HEK293 (cell line): Measurements from ENCODE around the gene ELAVL1.

ENCODE experiments used
- BCL11A ChIP-seq: fragments of 450-650 bp; formaldehyde crosslinking; IDR thresholded peaks from 2 replicates; pipeline ENCODE4 v1.5.1; 2016; ENCODE audit warnings: low read depth, missing biosample characterization, missing genetic modification characterization
- EGR2 ChIP-seq: fragments of 450-650 bp; formaldehyde crosslinking; IDR thresholded peaks from 2 replicates; pipeline ENCODE4 v1.5.1; 2016; ENCODE audit warnings: low read depth, missing biosample characterization, missing genetic modification characterization
- FEZF1 ChIP-seq: fragments of 450-650 bp; formaldehyde crosslinking; IDR thresholded peaks from 2 replicates; pipeline ENCODE4 v1.5.1; 2016; ENCODE audit warnings: missing biosample characterization, missing genetic modification characterization
- KLF8 ChIP-seq: fragments of 450-650 bp; formaldehyde crosslinking; IDR thresholded peaks from 2 replicates; pipeline ENCODE4 v1.5.1; 2016; ENCODE audit warnings: missing biosample characterization, missing genetic modification characterization
- MEIS1 ChIP-seq: sonication (generic); formaldehyde crosslinking; IDR thresholded peaks from 2 replicates; pipeline ENCODE4 v1.8.1; 2022; ENCODE audit warnings: missing genetic modification reagents, mild to moderate bottlenecking, borderline replicate concordance
- SCRT2 ChIP-seq: fragments of 450-650 bp; formaldehyde crosslinking; IDR thresholded peaks from 2 replicates; pipeline ENCODE4 v1.5.1; 2016; ENCODE audit warnings: missing biosample characterization, missing genetic modification characterization
- ZBTB20 ChIP-seq: fragments of 450-650 bp; formaldehyde crosslinking; IDR thresholded peaks from 2 replicates; pipeline ENCODE4 v1.5.1; 2016; ENCODE audit warnings: missing biosample characterization, missing genetic modification characterization
- ZBTB26 ChIP-seq: fragments of 450-650 bp; formaldehyde crosslinking; optimal IDR thresholded peaks from 2 replicates; pipeline ENCODE3; 2016; ENCODE audit warnings: missing biosample characterization, mild to moderate bottlenecking, missing genetic modification characterization
- ZBTB48 ChIP-seq: fragments of 450-650 bp; formaldehyde crosslinking; IDR thresholded peaks from 2 replicates; pipeline ENCODE4 v1.5.1; 2016; ENCODE audit warnings: missing biosample characterization, missing genetic modification characterization
- ZEB2 ChIP-seq: fragments of 450-650 bp; formaldehyde crosslinking; IDR thresholded peaks from 2 replicates; pipeline ENCODE4 v1.5.1; 2016; ENCODE audit warnings: missing biosample characterization, missing genetic modification characterization
- ZNF10 ChIP-seq: fragments of 450-650 bp; formaldehyde crosslinking; IDR thresholded peaks from 2 replicates; pipeline ENCODE4 v1.5.1; 2017; ENCODE audit warnings: missing biosample characterization, missing genetic modification characterization
- ZNF133 ChIP-seq: fragments of 450-650 bp; formaldehyde crosslinking; IDR thresholded peaks from 2 replicates; pipeline ENCODE4 v1.5.1; 2016; ENCODE audit warnings: missing biosample characterization, missing genetic modification characterization
- ZNF146 ChIP-seq: fragments of 450-650 bp; formaldehyde crosslinking; IDR thresholded peaks from 2 replicates; pipeline ENCODE4 v1.5.1; 2016; ENCODE audit warnings: missing biosample characterization, missing genetic modification characterization
- ZNF148 ChIP-seq: fragments of 450-650 bp; formaldehyde crosslinking; IDR thresholded peaks from 2 replicates; pipeline ENCODE4 v1.5.0; 2017; ENCODE audit warnings: missing biosample characterization, missing genetic modification characterization, borderline replicate concordance
- ZNF2 ChIP-seq: fragments of 450-650 bp; formaldehyde crosslinking; IDR thresholded peaks from 2 replicates; pipeline ENCODE4 v1.5.1; 2016; ENCODE audit warnings: missing biosample characterization, missing genetic modification characterization
- ZNF202 ChIP-seq: fragments of 450-650 bp; formaldehyde crosslinking; IDR thresholded peaks from 2 replicates; pipeline ENCODE4 v1.5.1; 2016; ENCODE audit warnings: missing biosample characterization, missing genetic modification characterization, borderline replicate concordance
- ZNF274 ChIP-seq, 2 experiments: fragments of 200-500 bp in 1 of 2; fragments of 450-650 bp in 1 of 2; sonication (Bioruptor generic) in 1 of 2; formaldehyde crosslinking in 1 of 2; IDR thresholded peaks; 2 replicates each; pipeline versions ENCODE4 v1.5.1 to v1.6.1; 2014 to 2016; ENCODE audit warnings: borderline replicate concordance in 1 of 2, inconsistent platforms in 1 of 2, low read length in 1 of 2, missing biosample characterization in 1 of 2, missing genetic modification characterization in 1 of 2
- ZNF335 ChIP-seq: fragments of 450-650 bp; formaldehyde crosslinking; conservative IDR thresholded peaks from 2 replicates; pipeline ENCODE4 v1.5.1; 2016; ENCODE audit warnings: missing biosample characterization, missing genetic modification characterization
- ZNF341 ChIP-seq: fragments of 450-650 bp; formaldehyde crosslinking; IDR thresholded peaks from 2 replicates; pipeline ENCODE4; 2016; ENCODE audit warnings: low read depth, missing biosample characterization, missing genetic modification characterization
- ZNF449 ChIP-seq: fragments of 450-650 bp; formaldehyde crosslinking; IDR thresholded peaks from 2 replicates; pipeline ENCODE4 v1.5.1; 2017; ENCODE audit warnings: missing biosample characterization, mild to moderate bottlenecking, missing genetic modification characterization, moderate library complexity
- ZNF501 ChIP-seq: fragments of 450-650 bp; formaldehyde crosslinking; IDR thresholded peaks from 2 replicates; pipeline ENCODE4 v1.5.1; 2016; ENCODE audit warnings: missing biosample characterization, missing genetic modification characterization
- ZNF549 ChIP-seq: fragments of 450-650 bp; IDR thresholded peaks from 2 replicates; pipeline ENCODE4 v1.5.1; 2018; ENCODE audit warnings: missing biosample characterization, missing genetic modification characterization, mild to moderate bottlenecking, inconsistent platforms, moderate library complexity
- ZNF561 ChIP-seq: fragments of 450-650 bp; IDR thresholded peaks from 2 replicates; pipeline ENCODE4 v1.5.1; 2018; ENCODE audit warnings: missing biosample characterization, missing genetic modification characterization, borderline replicate concordance
- ZNF670 ChIP-seq: fragments of 450-650 bp; formaldehyde crosslinking; IDR thresholded peaks from 2 replicates; pipeline ENCODE4 v1.5.1; 2016; ENCODE audit warnings: missing biosample characterization, missing genetic modification characterization, low read depth
- ZNF76 ChIP-seq: fragments of 450-650 bp; formaldehyde crosslinking; IDR thresholded peaks from 2 replicates; pipeline ENCODE4; 2016; ENCODE audit warnings: low read depth, missing biosample characterization, missing genetic modification characterization, borderline replicate concordance
- ZSCAN30 ChIP-seq: fragments of 450-650 bp; IDR thresholded peaks from 2 replicates; pipeline ENCODE4 v1.5.1; 2018; ENCODE audit warnings: missing biosample characterization, mild to moderate bottlenecking, missing genetic modification characterization, moderate library complexity
- ZSCAN5A ChIP-seq: fragments of 450-650 bp; formaldehyde crosslinking; IDR thresholded peaks from 2 replicates; pipeline ENCODE4 v1.5.1; 2016; ENCODE audit warnings: missing biosample characterization, missing genetic modification characterization
- ZXDB ChIP-seq: fragments of 450-650 bp; formaldehyde crosslinking; IDR thresholded peaks from 2 replicates; pipeline ENCODE4 v1.5.1; 2016; ENCODE audit warnings: missing biosample characterization, missing genetic modification characterization
- TF ChIP-seq, protein P1 (sequence below): fragments of 450-650 bp; formaldehyde crosslinking; IDR thresholded peaks from 2 replicates; pipeline ENCODE4 v1.5.1; 2016; ENCODE audit warnings: missing biosample characterization, missing genetic modification characterization
- TF ChIP-seq, protein P2 (sequence below): fragments of 450-650 bp; formaldehyde crosslinking; IDR thresholded peaks from 2 replicates; pipeline ENCODE4 v1.5.1; 2017; ENCODE audit warnings: missing biosample characterization, missing genetic modification characterization

Gene ELAVL1

GRCh38 chr19:7917267-7918061 is 88.0 kb downstream of the ELAVL1 start (continued):
- TF ChIP-seq ZSCAN30 (tag by site-specific recombination) (peak; percentile 67; the same call in 1 of the 2 replicates), ZNF146 (no peak), ZEB2 (tag by site-specific recombination) (0 out of 2 replicates have a peak, but pooled peaks have one; percentile 50), SCRT2 (tag by site-specific recombination) (peak; percentile 42; the same call in 1 of the 2 replicates), ZNF10 (tag by site-specific recombination) (peak; percentile 8; the same call in 1 of the 2 replicates), ZBTB20 (tag by site-specific recombination) (peak; percentile 81), ZNF148 (tag by site-specific recombination) (no peak), MEIS1 (CRISPR knock-in tag) (no peak), ZNF561 (tag by site-specific recombination) (peak; percentile 62; the same call in 1 of the 2 replicates), EGR2 (peak; percentile 82), ZBTB26 (peak; percentile 79), ZNF202 (tag by site-specific recombination) (no peak), ZNF335 (tag by site-specific recombination) (peak; percentile 63), ZNF449 (tag by site-specific recombination) (peak; percentile 12; the same call in 1 of the 2 replicates), ZNF670 (tag by site-specific recombination) (no peak), FEZF1 (tag by site-specific recombination) (no peak), ZNF76 (tag by site-specific recombination) (0 out of 2 replicates have a peak, but pooled peaks have one; percentile 31), ZNF549 (tag by site-specific recombination) (no peak), ZNF501 (tag by site-specific recombination) (no peak), ZBTB48 (tag by site-specific recombination) (peak; percentile 90), ZXDB (tag by site-specific recombination) (peak; percentile 22; the same call in 1 of the 2 replicates), ZSCAN5A (tag by site-specific recombination) (no peak), ZNF341 (tag by site-specific recombination) (no peak), ZNF2 (tag by site-specific recombination) (no peak), KLF8 (tag by site-specific recombination) (peak; percentile 35; the same call in 1 of the 2 replicates), BCL11A (tag by site-specific recombination) (0 out of 2 replicates have a peak, but pooled peaks have one; percentile 16), ZNF133 (tag by site-specific recombination) (no peak), ZNF274 (IDR thresholded peaks at IDR 0.05; ENCODE audit: low read length) (no peak), ZNF274 (tag by site-specific recombination; IDR thresholded peaks at IDR 0.05; ENCODE audit: borderline replicate concordance) (no peak)
- TF ChIP-seq, protein P1, sequence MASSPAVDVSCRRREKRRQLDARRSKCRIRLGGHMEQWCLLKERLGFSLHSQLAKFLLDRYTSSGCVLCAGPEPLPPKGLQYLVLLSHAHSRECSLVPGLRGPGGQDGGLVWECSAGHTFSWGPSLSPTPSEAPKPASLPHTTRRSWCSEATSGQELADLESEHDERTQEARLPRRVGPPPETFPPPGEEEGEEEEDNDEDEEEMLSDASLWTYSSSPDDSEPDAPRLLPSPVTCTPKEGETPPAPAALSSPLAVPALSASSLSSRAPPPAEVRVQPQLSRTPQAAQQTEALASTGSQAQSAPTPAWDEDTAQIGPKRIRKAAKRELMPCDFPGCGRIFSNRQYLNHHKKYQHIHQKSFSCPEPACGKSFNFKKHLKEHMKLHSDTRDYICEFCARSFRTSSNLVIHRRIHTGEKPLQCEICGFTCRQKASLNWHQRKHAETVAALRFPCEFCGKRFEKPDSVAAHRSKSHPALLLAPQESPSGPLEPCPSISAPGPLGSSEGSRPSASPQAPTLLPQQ (tag by site-specific recombination): peak; percentile 59; the same call in 1 of the 2 replicates
- TF ChIP-seq, protein P2, sequence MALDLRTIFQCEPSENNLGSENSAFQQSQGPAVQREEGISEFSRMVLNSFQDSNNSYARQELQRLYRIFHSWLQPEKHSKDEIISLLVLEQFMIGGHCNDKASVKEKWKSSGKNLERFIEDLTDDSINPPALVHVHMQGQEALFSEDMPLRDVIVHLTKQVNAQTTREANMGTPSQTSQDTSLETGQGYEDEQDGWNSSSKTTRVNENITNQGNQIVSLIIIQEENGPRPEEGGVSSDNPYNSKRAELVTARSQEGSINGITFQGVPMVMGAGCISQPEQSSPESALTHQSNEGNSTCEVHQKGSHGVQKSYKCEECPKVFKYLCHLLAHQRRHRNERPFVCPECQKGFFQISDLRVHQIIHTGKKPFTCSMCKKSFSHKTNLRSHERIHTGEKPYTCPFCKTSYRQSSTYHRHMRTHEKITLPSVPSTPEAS (tag by site-specific recombination): peak; percentile 78
